PC-9 (cell line): Measurements from ENCODE around the gene PAM16. TPM values are rescaled to one million over a fixed set of nuclear protein-coding genes. Genes with fewer than 3 reads are reported as not detected.

ENCODE experiments used
- BruUV-seq: library from RNA; stranded (reverse); fragments of 400-500 nt; replicated peaks from 2 replicates; lab custom pipeline; 2021; lab: Mats Ljungman, UMichigan
- CTCF ChIA-PET: fragments of 300-600 bp; sonication (Branson Sonifier 250); formaldehyde crosslinking; loops from one replicate; lab custom pipeline; 2022; ENCODE audit warnings: antibody characterized with exemption; lab: Charles Lee
- POLR2A ChIA-PET: fragments of 300-600 bp; sonication (Branson Sonifier 250); formaldehyde crosslinking; loops from one replicate; lab custom pipeline; 2022; ENCODE audit warnings: antibody characterized with exemption; ENCODE audit not compliant: unreplicated experiment; lab: Charles Lee
- DNase-seq, 2 experiments: peaks; one replicate each; pipeline versions ENCODE4 v3.0.0 to v3.0.0-alpha.2; 2015 to 2022; ENCODE audit warnings: mixed read lengths in 1 of 2
- H2AFZ ChIP-seq: fragments of 200-600 bp; sonication (generic); 2 replicates; pipeline ENCODE4 v1.8.1; 2017; ENCODE audit warnings: antibody characterized with exemption
- H3F3A ChIP-seq: fragments of 200-600 bp; sonication (generic); 2 replicates; pipeline ENCODE4 v1.8.1; 2017; ENCODE audit warnings: antibody characterized with exemption, mild to moderate bottlenecking, low read depth; ENCODE audit not compliant: insufficient read depth
- H3K27ac ChIP-seq: fragments of 200-600 bp; sonication (generic); 2 replicates; pipeline ENCODE4 v1.6.1; 2016; ENCODE audit warnings: mixed run types
- H3K27me3 ChIP-seq: fragments of 200-600 bp; sonication (generic); 2 replicates; pipeline ENCODE4 v1.6.1; 2016; ENCODE audit warnings: low read depth, mixed run types; ENCODE audit not compliant: insufficient read depth
- H3K36me3 ChIP-seq: fragments of 200-600 bp; sonication (generic); 2 replicates; pipeline ENCODE4 v1.6.1; 2016; ENCODE audit warnings: low read depth, mixed run types
- H3K4me1 ChIP-seq: fragments of 200-600 bp; sonication (generic); replicated peaks from 2 replicates; pipeline ENCODE4 v1.6.1; 2016; ENCODE audit warnings: mixed run types; ENCODE audit not compliant: insufficient read depth
- H3K4me2 ChIP-seq: fragments of 200-600 bp; sonication (generic); 2 replicates; pipeline ENCODE4 v1.6.1; 2017; ENCODE audit warnings: mixed run types
- H3K4me3 ChIP-seq: fragments of 200-600 bp; sonication (generic); 2 replicates; pipeline ENCODE4 v1.6.1; 2016; ENCODE audit warnings: mixed run types
- H3K79me2 ChIP-seq: fragments of 200-600 bp; sonication (generic); 2 replicates; pipeline ENCODE4 v1.6.1; 2017; ENCODE audit warnings: low read depth, mixed run types
- H3K9me2 ChIP-seq: fragments of 200-600 bp; sonication (generic); 2 replicates; pipeline ENCODE4 v1.8.1; 2017; ENCODE audit warnings: mild to moderate bottlenecking; ENCODE audit not compliant: insufficient read depth
- H3K9me3 ChIP-seq: fragments of 200-600 bp; sonication (generic); 2 replicates; pipeline ENCODE4 v1.8.1; 2016; ENCODE audit warnings: low read depth; ENCODE audit not compliant: insufficient read depth
- H4K20me1 ChIP-seq: fragments of 200-600 bp; sonication (generic); 2 replicates; pipeline ENCODE4 v1.8.1; 2017; ENCODE audit not compliant: insufficient read depth
- CTCF ChIP-seq: fragments of 200-600 bp; sonication (generic); conservative IDR thresholded peaks from 2 replicates; pipeline ENCODE4 v1.6.1; 2017; ENCODE audit warnings: mixed run types, antibody characterized with exemption, mild to moderate bottlenecking, moderate library complexity
- EZH2 ChIP-seq: fragments of 200-600 bp; sonication (generic); IDR thresholded peaks from 2 replicates; pipeline ENCODE4 v1.8.0; 2017; ENCODE audit warnings: antibody characterized with exemption, low read depth
- intact Hi-C: fragments of 100-400 bp; cut with micrococcal nuclease; formaldehyde crosslinking; loops from one replicate; pipeline ENCODE4 v1.10.0; 2022; ENCODE audit not compliant: unreplicated experiment
- total RNA-seq: library from RNA; stranded (reverse); gene quantifications from 2 replicates; pipeline ENCODE4 v1.2.3, GENCODE V29; 2021

The PAM16 gene
- total RNA-seq, 1 experiment from 2014 or later = 95.9 TPM

- intact Hi-C loops = loop anchor here (5.0 kb wide), 1 partner anchor 47 kb away; the partner anchor contains the start of gene TFAP4
- peaks cover 20% of the 10 kb centered on the region for H3K4me1 ChIP-seq
- H2AFZ ChIP-seq = no peak overlapping the region
- no peak for DNase-seq
- H3K9me2 ChIP-seq = no peaks in the 10 kb centered on the region
- no peaks in the 10 kb centered on the region for H3K9me3 ChIP-seq
- TF ChIP-seq EZH2 (no peak), CTCF (no peak)
- peaks cover 41% of the 10 kb centered on the region for H4K20me1 ChIP-seq
- no peak overlapping the region for H3K4me2 ChIP-seq
- no peak overlapping the region for H3K4me3 ChIP-seq
- no peaks in the 10 kb centered on the region for H3K27me3 ChIP-seq
- no peaks in the 10 kb centered on the region for H3K36me3 ChIP-seq
- ChIA-PET POLR2A (no interaction called here), CTCF (interaction anchor here (0.7 kb wide), 1 partner anchor 17 kb away, joined by 5 read pairs; no protein-coding TSS in a partner anchor)
- H3K27ac ChIP-seq = no peak overlapping the region
- no TSS peak for BruUV-seq
- H3K79me2 ChIP-seq = peaks cover 23% of the 10 kb centered on the region
- peaks cover 29% of the 10 kb centered on the region for H3F3A ChIP-seq
Measured at GRCh38 chr16:4318967-4319366, 32.2 kb downstream of the PAM16 start.

GRCh38 chr16:4318451-4318910, 32.6 kb downstream of the PAM16 start:
- peaks cover 23% of the 10 kb centered on the region for H3K79me2 ChIP-seq
- DNase-seq = no peak
- no peak overlapping the region for H3K4me2 ChIP-seq
- H3K4me3 ChIP-seq = no peak overlapping the region
- POLR2A ChIA-PET = no interaction called here
- no peak for TF ChIP-seq EZH2
- no peak for TF ChIP-seq CTCF
- H4K20me1 ChIP-seq = peaks cover 39% of the 10 kb centered on the region
- H3K36me3 ChIP-seq = no peaks in the 10 kb centered on the region
- no peak overlapping the region for H3K27ac ChIP-seq
- BruUV-seq = no TSS peak
- no peaks in the 10 kb centered on the region for H3K27me3 ChIP-seq
- H3K9me2 ChIP-seq = no peaks in the 10 kb centered on the region
- CTCF ChIA-PET = interaction anchor here (0.7 kb wide), 1 partner anchor 16 kb away, joined by 5 read pairs; no protein-coding TSS in a partner anchor
- intact Hi-C loops = loop anchor here (5.0 kb wide), 1 partner anchor 46 kb away; the partner anchor contains the start of gene TFAP4
- no peak overlapping the region for H2AFZ ChIP-seq
- H3F3A ChIP-seq = peaks cover 29% of the 10 kb centered on the region
- peaks cover 20% of the 10 kb centered on the region for H3K4me1 ChIP-seq
- no peaks in the 10 kb centered on the region for H3K9me3 ChIP-seq

DNA sequence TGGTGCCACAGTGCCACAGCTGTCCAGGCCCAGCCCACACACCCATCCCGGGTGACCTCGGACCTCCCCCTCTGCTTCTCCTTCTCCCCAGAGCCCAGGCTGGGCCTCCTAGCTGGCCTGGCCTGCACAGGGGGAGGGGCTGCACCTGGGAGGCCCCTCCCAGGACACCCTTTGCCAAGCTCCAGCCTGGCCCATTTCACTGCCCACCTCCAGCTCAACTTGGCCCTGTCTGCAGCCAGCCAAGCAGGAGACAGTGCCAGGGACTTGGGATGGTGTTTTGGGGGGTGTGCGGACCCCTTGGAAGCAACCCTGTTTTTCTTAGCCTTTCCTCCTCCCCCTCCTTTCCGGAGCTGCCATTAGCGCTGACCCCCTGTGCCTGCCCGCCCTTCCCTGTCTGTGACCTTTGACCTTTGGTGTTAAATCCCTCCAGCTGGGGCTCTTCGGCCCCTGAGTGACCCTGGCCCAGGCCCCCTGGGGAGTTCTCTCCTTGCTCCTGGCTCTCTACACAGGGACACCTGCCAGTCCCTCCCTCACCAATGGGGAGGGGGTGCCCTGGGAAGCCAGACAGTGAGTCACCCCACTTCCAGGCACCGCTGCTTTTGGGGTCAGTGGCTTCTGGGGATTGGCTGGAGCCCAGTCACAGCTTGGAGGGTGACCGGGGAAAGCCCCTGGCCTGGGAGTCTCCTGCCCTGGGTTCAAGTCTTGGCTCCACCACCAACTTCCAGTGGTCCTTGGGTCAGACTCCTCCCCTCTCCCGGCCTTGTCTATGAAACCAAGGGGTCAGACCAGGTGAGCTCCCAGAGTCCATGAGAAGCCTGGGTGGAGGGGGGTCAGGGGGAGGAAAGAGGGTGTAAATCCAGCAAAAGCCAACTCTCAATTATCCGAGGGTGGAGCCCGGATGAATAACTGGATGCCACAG, 33.3 kb downstream of the PAM16 start:
- H3K79me2 ChIP-seq = peaks cover 23% of the 10 kb centered on the region
- H3K27ac ChIP-seq = no peak overlapping the region
- no peaks in the 10 kb centered on the region for H3K9me2 ChIP-seq
- H3K27me3 ChIP-seq = no peaks in the 10 kb centered on the region
- TSS peak; percentile 32 for BruUV-seq
- peak overlapping the region; percentile 78; the same call in 1 of the 2 replicates for H3K4me3 ChIP-seq
- no peak for TF ChIP-seq EZH2
- no peak for TF ChIP-seq CTCF
- no peak overlapping the region for H2AFZ ChIP-seq
- H3K4me1 ChIP-seq = peaks cover 20% of the 10 kb centered on the region
- H3K9me3 ChIP-seq = no peaks in the 10 kb centered on the region
- intact Hi-C loops = loop anchor here (1.0 to 5.0 kb wide), 3 partner anchors 8 to 45 kb away; partner anchors contain the start of gene TFAP4
- ChIA-PET POLR2A (interaction anchor here (0.5 to 1.4 kb wide), 7 partner anchors 14 to 1293 kb away, joined by 3 to 24 read pairs (median 3); no protein-coding TSS in a partner anchor), CTCF (interaction anchor here (0.5 to 1.3 kb wide), 5 partner anchors 45 to 117 kb away, joined by 3 to 4 read pairs (median 3); no protein-coding TSS in a partner anchor)
- DNase-seq = peak; percentile 43 to 84
- H3K36me3 ChIP-seq = no peaks in the 10 kb centered on the region
- H3K4me2 ChIP-seq = peak overlapping the region; percentile 98
- peaks cover 35% of the 10 kb centered on the region for H4K20me1 ChIP-seq
- peaks cover 29% of the 10 kb centered on the region for H3F3A ChIP-seq
